ENCODE results near the gene MTMR3. TPM values are rescaled to one million over a fixed set of nuclear protein-coding genes. Genes with fewer than 3 reads are reported as not detected.

MTMR3 gene
- total RNA-seq, 2 experiments from 2014 or later, result 16.3 to 16.9 TPM

DNA sequence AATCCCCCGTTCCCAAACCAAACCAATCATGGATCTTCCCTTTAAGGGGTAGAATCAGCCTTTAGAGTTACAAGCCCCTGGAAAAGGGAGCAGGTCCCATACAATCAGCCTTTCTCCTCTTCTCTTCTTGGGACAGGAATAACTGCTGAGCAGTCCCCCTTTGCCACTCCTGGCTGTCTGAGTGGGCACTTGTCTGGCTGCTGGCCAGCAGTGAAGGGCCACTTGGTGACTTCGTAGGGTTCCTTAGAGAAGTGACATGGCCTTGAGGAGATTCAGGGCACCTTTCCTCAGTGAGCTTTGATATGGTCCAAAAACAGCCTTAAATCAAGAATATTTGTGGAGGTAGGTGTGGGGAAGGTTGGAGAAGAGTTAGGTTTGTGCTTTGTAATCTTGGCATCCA is 143.8 kb downstream of the MTMR3 start:
- Mint-ChIP-seq H3K36me3 (peaks cover 4% of the 10 kb centered on the region), H3K4me3 (no peak overlapping the region), H3K27ac (no peak overlapping the region), H3K9me3 (no peaks in the 10 kb centered on the region), H3K27me3 (no peaks in the 10 kb centered on the region), H3K4me1 (peaks cover 8% of the 10 kb centered on the region)
- no peak for DNase-seq

GRCh38 chr22:30027169-30027568 is 144.2 kb downstream of the MTMR3 start:
- no peaks in the 10 kb centered on the region for H3K9me3 Mint-ChIP-seq
- H3K27ac Mint-ChIP-seq, result no peak overlapping the region
- no peak for DNase-seq
- no peaks in the 10 kb centered on the region for H3K27me3 Mint-ChIP-seq
- H3K4me3 Mint-ChIP-seq, result no peak overlapping the region
- peaks cover 8% of the 10 kb centered on the region for H3K4me1 Mint-ChIP-seq
- H3K36me3 Mint-ChIP-seq, result peaks cover 4% of the 10 kb centered on the region

DNA sequence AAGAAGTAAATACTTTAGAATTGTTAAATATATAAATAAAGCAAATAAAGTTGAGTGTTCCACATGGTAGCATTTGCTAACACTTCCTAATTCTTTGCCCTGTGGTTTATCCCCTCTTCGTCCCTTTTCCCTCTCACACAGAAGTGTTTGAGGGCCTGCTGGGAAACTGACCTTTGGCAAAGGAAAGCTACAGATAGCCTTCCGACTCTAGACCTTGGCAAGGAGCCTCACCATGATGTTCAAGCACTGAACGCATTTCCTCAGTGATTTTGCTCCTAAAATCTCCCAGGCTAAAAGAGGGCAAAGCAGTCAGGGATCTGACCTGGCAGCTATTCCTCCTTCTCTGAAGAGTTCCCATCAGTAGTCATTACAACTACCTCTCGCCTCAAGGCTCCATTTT is 144.8 kb downstream of the MTMR3 start:
- no peaks in the 10 kb centered on the region for H3K27me3 Mint-ChIP-seq
- H3K4me3 Mint-ChIP-seq, result no peak overlapping the region
- peaks cover 7% of the 10 kb centered on the region for H3K4me1 Mint-ChIP-seq
- H3K27ac Mint-ChIP-seq, result no peak overlapping the region
- no peaks in the 10 kb centered on the region for H3K9me3 Mint-ChIP-seq
- no peak for DNase-seq
- H3K36me3 Mint-ChIP-seq, result peaks cover 4% of the 10 kb centered on the region

- Mint-ChIP-seq H3K27me3 (no peaks in the 10 kb centered on the region), H3K36me3 (peaks cover 4% of the 10 kb centered on the region), H3K9me3 (no peaks in the 10 kb centered on the region), H3K4me3 (no peak overlapping the region), H3K4me1 (no peaks in the 10 kb centered on the region), H3K27ac (no peak overlapping the region)
- DNase-seq, result no peak
These were observed 145.8 kb downstream of the MTMR3 start for GRCh38 chr22:30028731-30029130.

- H3K4me3 Mint-ChIP-seq, result no peak overlapping the region
- no peak overlapping the region for H3K27ac Mint-ChIP-seq
- no peaks in the 10 kb centered on the region for H3K9me3 Mint-ChIP-seq
- peaks cover 2% of the 10 kb centered on the region for H3K36me3 Mint-ChIP-seq
- no peak for DNase-seq
- no peaks in the 10 kb centered on the region for H3K4me1 Mint-ChIP-seq
- no peaks in the 10 kb centered on the region for H3K27me3 Mint-ChIP-seq
These were observed 146.5 kb downstream of the MTMR3 start for GRCh38 chr22:30029512-30029911.

DNA sequence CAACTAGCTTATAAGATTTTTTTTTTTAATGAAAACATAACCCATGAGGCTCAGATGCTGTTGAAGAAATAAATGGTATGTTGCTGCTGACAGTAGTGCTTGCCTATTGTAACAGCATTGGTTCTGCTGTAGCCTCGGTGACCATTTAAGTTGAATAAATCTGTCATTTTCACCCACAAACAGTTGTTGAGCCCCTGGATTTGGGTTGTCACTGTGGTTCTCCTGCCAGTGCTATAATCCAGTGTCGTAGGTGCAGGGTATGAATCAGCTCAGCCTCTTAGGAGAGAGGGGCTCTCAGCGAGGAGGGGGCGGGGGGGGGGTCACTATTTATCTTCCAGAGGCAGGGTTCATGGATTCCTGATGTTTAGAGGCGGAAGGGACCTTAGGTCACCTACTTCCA is 147.4 kb downstream of the MTMR3 start:
- H3K36me3 Mint-ChIP-seq, result peaks cover 2% of the 10 kb centered on the region
- H3K27me3 Mint-ChIP-seq, result no peaks in the 10 kb centered on the region
- no peak overlapping the region for H3K4me3 Mint-ChIP-seq
- no peak overlapping the region for H3K27ac Mint-ChIP-seq
- no peak for DNase-seq
- H3K9me3 Mint-ChIP-seq, result no peaks in the 10 kb centered on the region
- H3K4me1 Mint-ChIP-seq, result no peaks in the 10 kb centered on the region

- H3K27me3 Mint-ChIP-seq, result no peaks in the 10 kb centered on the region
- H3K27ac Mint-ChIP-seq, result no peak overlapping the region
- no peaks in the 10 kb centered on the region for H3K36me3 Mint-ChIP-seq
- no peak overlapping the region for H3K4me3 Mint-ChIP-seq
- H3K4me1 Mint-ChIP-seq, result no peaks in the 10 kb centered on the region
- H3K9me3 Mint-ChIP-seq, result no peaks in the 10 kb centered on the region
- DNase-seq, result no peak
These were observed 148.4 kb downstream of the MTMR3 start for GRCh38 chr22:30031328-30031727.

DNA sequence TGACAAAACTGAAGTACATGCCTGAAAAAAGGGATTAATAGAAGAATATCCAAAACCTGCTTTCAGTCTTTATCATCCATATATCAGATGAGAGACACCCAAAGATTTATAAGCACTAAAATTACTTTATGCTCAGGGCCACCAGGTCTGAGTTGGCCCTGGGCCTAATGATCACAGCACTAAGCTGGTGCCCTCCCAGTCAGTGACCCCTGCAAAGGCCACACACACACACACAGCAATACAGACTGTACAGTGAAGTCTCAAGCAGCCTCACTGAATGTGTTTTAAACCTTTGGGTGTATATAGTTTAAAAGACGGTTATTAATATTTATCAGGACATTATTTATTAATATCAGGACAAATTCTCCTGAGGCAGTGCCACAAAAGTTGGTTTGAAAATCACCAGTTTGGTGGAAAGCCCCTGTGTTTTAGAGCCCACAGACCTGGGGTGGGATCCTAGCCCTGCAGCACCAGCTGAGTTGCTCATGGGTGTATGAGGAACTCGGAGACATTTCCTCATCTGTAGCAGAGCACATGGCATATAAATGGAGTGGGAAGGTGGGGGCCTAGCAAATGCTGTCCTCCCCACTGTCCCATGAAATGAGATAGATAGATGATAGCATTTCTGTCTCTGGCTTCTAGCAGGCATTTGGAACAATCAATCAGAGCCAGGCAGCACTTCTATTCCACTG is 148.9 kb downstream of the MTMR3 start:
- no peaks in the 10 kb centered on the region for H3K4me1 Mint-ChIP-seq
- no peaks in the 10 kb centered on the region for H3K27me3 Mint-ChIP-seq

DNA sequence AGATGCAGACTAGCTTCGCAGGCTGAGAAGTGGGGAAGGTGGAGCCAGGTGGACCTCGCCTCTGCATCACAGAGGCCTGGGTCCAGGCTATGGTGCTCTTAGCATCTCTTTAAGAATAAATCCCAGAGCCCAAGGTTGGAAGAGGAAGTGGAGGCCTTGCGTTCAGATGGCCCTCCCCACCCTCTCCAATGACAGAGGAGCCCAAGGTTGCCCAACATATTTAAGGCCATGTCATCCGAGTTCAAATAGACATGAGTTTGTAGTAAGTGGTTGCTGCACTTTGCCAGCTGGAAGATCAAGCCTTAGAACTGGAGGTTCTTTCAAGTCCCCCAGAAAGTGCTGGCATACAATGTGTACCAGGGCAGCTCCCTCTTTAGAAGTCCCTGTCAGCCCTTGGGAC is 150.2 kb downstream of the MTMR3 start:
- no peak overlapping the region for H3K4me3 Mint-ChIP-seq
- no peaks in the 10 kb centered on the region for H3K27me3 Mint-ChIP-seq
- no peak for DNase-seq
- no peaks in the 10 kb centered on the region for H3K36me3 Mint-ChIP-seq
- H3K4me1 Mint-ChIP-seq, result no peaks in the 10 kb centered on the region
- no peaks in the 10 kb centered on the region for H3K9me3 Mint-ChIP-seq
- H3K27ac Mint-ChIP-seq, result no peak overlapping the region

More for the DNA sequence above, 148.9 kb downstream of the MTMR3 start:
- no peak overlapping the region for H3K27ac Mint-ChIP-seq
- H3K9me3 Mint-ChIP-seq, result no peaks in the 10 kb centered on the region
- H3K36me3 Mint-ChIP-seq, result no peaks in the 10 kb centered on the region
- no peak for DNase-seq
- H3K4me3 Mint-ChIP-seq, result no peak overlapping the region

- Mint-ChIP-seq H3K27me3 (no peaks in the 10 kb centered on the region), H3K27ac (no peak overlapping the region), H3K9me3 (no peaks in the 10 kb centered on the region), H3K36me3 (no peaks in the 10 kb centered on the region), H3K4me1 (no peaks in the 10 kb centered on the region), H3K4me3 (no peak overlapping the region)
- DNase-seq, result no peak
These were observed 150.9 kb downstream of the MTMR3 start for GRCh38 chr22:30033901-30034300.

DNA sequence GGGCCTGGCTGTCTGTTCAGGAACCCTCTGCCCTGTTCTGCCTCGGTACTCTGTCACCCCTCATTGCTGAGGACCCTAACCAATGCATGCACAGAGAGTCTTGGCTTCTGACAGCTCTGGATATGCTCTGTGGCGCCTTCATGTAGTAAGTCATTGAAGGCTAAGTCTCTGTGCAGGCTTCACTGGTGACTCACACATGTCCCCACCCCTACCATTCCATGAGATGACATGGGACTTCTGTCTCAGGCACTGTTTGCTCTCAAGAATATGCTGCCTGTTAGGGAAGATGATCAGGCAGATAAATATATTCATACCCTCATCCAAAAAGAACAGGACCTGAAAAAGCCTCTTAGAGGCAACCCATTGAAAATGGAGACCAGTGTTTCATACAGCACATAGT is 153.7 kb downstream of the MTMR3 start:
- no peak overlapping the region for H3K27ac Mint-ChIP-seq
- no peaks in the 10 kb centered on the region for H3K9me3 Mint-ChIP-seq
- no peaks in the 10 kb centered on the region for H3K4me1 Mint-ChIP-seq
- no peak overlapping the region for H3K4me3 Mint-ChIP-seq
- no peak for DNase-seq
- H3K36me3 Mint-ChIP-seq, result no peaks in the 10 kb centered on the region
- no peaks in the 10 kb centered on the region for H3K27me3 Mint-ChIP-seq

DNA sequence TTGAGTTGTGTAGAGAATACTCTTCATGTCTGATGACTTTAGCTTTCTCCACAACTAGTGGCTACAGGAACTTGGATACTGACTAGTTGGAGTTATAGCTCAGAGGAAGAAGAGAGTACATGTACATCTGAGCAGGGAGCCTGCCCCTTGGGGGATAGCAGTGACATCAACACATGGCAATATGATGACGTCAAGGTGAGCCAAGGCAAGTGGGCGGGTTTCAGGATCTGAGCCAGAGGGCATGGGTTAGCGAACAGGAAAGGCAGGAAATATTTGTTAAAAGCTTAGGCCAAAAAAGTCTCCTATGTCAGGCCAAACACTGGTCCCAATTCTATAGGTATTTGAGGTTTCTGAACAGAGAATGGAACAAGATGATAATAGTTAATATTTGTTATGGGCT is 155.2 kb downstream of the MTMR3 start:
- H3K9me3 Mint-ChIP-seq, result no peaks in the 10 kb centered on the region

DNA sequence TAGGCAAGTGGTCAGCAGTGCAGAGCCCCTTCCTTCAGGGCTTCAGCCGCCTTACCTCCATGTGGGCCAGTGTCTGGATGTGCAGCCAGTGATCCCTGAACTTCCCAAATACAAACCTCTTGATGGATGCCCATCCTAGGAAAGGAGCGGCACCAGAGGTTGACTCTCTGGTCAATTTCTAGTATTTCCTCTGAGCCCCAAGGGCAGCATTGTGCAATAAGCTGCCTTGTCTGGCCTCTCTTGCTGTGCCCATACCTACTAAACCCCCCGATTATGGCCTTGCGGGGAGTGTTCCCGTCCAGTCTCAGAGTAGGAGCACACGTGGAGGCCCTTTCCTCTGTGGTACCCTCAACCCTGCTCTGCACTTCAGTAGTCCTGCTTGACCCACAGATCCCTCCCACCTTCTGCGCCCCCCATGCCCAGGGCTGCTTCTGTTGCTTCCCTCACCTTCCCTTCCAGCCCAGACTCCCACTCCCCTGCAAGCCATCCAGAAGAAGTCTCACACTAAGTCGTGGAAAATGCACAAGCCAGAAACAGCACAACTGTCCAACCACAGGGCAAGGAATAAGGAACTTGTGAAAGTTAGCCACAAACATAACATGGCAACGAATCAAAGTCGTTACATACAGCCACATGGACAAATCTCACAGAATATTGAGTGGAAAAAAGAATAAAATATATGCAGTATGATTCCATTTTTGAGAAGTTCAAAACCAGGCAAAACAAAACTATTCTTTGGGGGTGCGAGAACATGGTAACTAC is 157.7 kb downstream of the MTMR3 start:
- H3K4me1 Mint-ChIP-seq, result no peaks in the 10 kb centered on the region
- no peak overlapping the region for H3K4me3 Mint-ChIP-seq
- H3K27ac Mint-ChIP-seq, result no peak overlapping the region
- no peaks in the 10 kb centered on the region for H3K27me3 Mint-ChIP-seq
- no peak for DNase-seq
- H3K36me3 Mint-ChIP-seq, result no peaks in the 10 kb centered on the region
- H3K9me3 Mint-ChIP-seq, result no peaks in the 10 kb centered on the region

More for the DNA sequence above, 155.2 kb downstream of the MTMR3 start:
- H3K36me3 Mint-ChIP-seq, result no peaks in the 10 kb centered on the region
- no peaks in the 10 kb centered on the region for H3K27me3 Mint-ChIP-seq
- DNase-seq, result no peak
- H3K4me3 Mint-ChIP-seq, result no peak overlapping the region
- H3K27ac Mint-ChIP-seq, result no peak overlapping the region
- no peaks in the 10 kb centered on the region for H3K4me1 Mint-ChIP-seq

DNA sequence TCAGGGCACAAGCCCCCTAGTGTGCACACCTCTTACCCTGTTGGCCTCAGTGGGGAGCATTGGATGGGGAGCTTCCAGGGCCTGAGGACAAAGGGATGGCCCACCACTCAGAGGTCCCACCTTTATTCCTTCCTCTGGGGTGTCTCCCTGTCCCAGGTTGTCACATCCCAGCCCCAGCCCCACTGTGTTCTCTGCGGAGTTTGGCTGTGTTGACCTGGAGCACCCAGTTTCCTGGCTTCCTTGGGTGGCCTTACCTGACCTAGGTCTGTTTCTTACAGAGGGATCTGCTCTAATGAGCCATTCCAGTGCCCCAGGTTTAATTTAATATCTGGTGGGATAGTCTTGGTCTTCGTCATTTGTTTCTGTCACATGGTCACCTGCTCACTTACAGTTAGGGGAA is 158.5 kb downstream of the MTMR3 start:
- H3K4me3 Mint-ChIP-seq, result no peak overlapping the region
- no peak for DNase-seq
- H3K36me3 Mint-ChIP-seq, result no peaks in the 10 kb centered on the region
- no peak overlapping the region for H3K27ac Mint-ChIP-seq
- H3K4me1 Mint-ChIP-seq, result no peaks in the 10 kb centered on the region
- H3K27me3 Mint-ChIP-seq, result no peaks in the 10 kb centered on the region
- no peaks in the 10 kb centered on the region for H3K9me3 Mint-ChIP-seq

GRCh38 chr22:30041881-30042280 is 158.9 kb downstream of the MTMR3 start:
- DNase-seq, result no peak
- Mint-ChIP-seq H3K9me3 (no peaks in the 10 kb centered on the region), H3K36me3 (no peaks in the 10 kb centered on the region), H3K27ac (no peak overlapping the region), H3K4me1 (no peaks in the 10 kb centered on the region), H3K27me3 (no peaks in the 10 kb centered on the region), H3K4me3 (no peak overlapping the region)

DNA sequence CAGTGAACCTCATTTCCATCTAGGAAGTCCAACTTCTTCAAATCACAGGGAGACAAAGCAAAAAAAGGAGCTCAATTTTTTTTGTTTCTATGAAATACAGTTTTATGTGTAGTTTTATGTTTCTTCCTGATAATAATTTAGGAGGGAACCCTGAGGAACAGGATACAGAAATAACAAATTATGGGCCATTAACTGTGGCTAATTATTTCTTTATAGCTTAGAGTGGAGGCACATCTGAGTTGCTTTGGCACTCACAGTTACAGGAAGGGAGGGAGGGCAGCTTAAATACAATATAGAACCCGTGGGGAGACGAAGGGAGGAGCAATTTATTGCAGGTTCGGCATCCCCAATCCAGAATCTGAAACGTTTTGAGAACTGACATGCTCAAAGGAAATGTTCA is 160.2 kb downstream of the MTMR3 start:
- H3K4me3 Mint-ChIP-seq, result no peak overlapping the region
- H3K36me3 Mint-ChIP-seq, result no peaks in the 10 kb centered on the region
- H3K4me1 Mint-ChIP-seq, result peaks cover 2% of the 10 kb centered on the region
- no peaks in the 10 kb centered on the region for H3K27me3 Mint-ChIP-seq
- H3K9me3 Mint-ChIP-seq, result no peaks in the 10 kb centered on the region
- DNase-seq, result no peak
- H3K27ac Mint-ChIP-seq, result no peak overlapping the region
